ENCODE data around the gene IFRD2. TPM values are rescaled to one million over a fixed set of nuclear protein-coding genes. Genes with fewer than 3 reads are reported as not detected.

Gene IFRD2
- total and polyA plus RNA-seq, 2 experiments from 2014 or later = 80.8 to 91.5 TPM

- H3K9me3 Mint-ChIP-seq = no peaks in the 10 kb centered on the region
- peak overlapping the region; percentile 96 for H3K27ac Mint-ChIP-seq
- peaks cover 87% of the 10 kb centered on the region for H3K4me1 Mint-ChIP-seq
- peaks cover 27% of the 10 kb centered on the region for H3F3A ChIP-seq (replicated peaks; ENCODE audit: low read depth)
- no peaks in the 10 kb centered on the region for H3K36me3 ChIP-seq (ENCODE audit: insufficient read depth)
- H4K20me1 ChIP-seq (replicated peaks; ENCODE audit: insufficient read depth) = peaks cover 40% of the 10 kb centered on the region
- TF ChIP-seq STAT1 (IDR thresholded peaks at IDR 0.05; ENCODE audit: unreplicated experiment) (no peak), CTCF (conservative IDR thresholded peaks at IDR 0.05; ENCODE audit: low read depth in 2 of 2) (peak in 1 of 2 experiments; percentile 19; a peak in 2 of 4 replicates)
- no peak overlapping the region for H2AFZ ChIP-seq
- no peaks in the 10 kb centered on the region for H3K27me3 ChIP-seq (ENCODE audit: insufficient read depth)
- H3K4me2 ChIP-seq = peak overlapping the region; percentile 84
- ATAC-seq = no peak
- 0 out of 2 replicates have a peak overlapping the region, but pooled peaks have one; percentile 36 for H3K4me3 ChIP-seq
- peaks cover 75% of the 10 kb centered on the region for H3K4me1 ChIP-seq (ENCODE audit: insufficient read depth)
- H3K4me3 Mint-ChIP-seq = peak overlapping the region; percentile 37; the same call in 2 of the 3 replicates
- peaks cover 18% of the 10 kb centered on the region for H3K27me3 Mint-ChIP-seq (ENCODE audit: insufficient read depth, low read depth, poor library complexity)
- peak overlapping the region; percentile 55 for H3K27ac ChIP-seq (ENCODE audit: low read depth)
- DNase-seq (ENCODE audit: low spot score) = peak; percentile 60
- H3K79me2 ChIP-seq (replicated peaks; ENCODE audit: insufficient read depth) = peaks cover 91% of the 10 kb centered on the region
- peaks cover 15% of the 10 kb centered on the region for H3K36me3 Mint-ChIP-seq (ENCODE audit: low read depth)
- no peaks in the 10 kb centered on the region for H3K9me2 ChIP-seq (ENCODE audit: insufficient read depth)
These were observed 49.2 kb downstream of the IFRD2 start for GRCh38 chr3:50242851-50243542.

- H2AFZ ChIP-seq = no peak overlapping the region
- Mint-ChIP-seq H3K9me3 (no peaks in the 10 kb centered on the region), H3K36me3 (ENCODE audit: low read depth) (peaks cover 15% of the 10 kb centered on the region), H3K4me3 (peak overlapping the region; percentile 37; the same call in 2 of the 3 replicates), H3K4me1 (peaks cover 92% of the 10 kb centered on the region), H3K27me3 (ENCODE audit: insufficient read depth, low read depth, poor library complexity) (peaks cover 21% of the 10 kb centered on the region), H3K27ac (peak overlapping the region; percentile 96)
- H3F3A ChIP-seq (replicated peaks; ENCODE audit: low read depth) = peaks cover 31% of the 10 kb centered on the region
- TF ChIP-seq STAT1 (IDR thresholded peaks at IDR 0.05; ENCODE audit: unreplicated experiment) = no peak
- no peak for TF ChIP-seq ETS1 (IDR thresholded peaks at IDR 0.05)
- TF ChIP-seq ZNF331 (CRISPR knock-in tag; IDR thresholded peaks at IDR 0.05; ENCODE audit: low read depth) = no peak
- TF ChIP-seq EZH2phosphoT487 (IDR thresholded peaks at IDR 0.05; ENCODE audit: unreplicated experiment) = no peak
- TF ChIP-seq ZNF114 (CRISPR knock-in tag; IDR thresholded peaks at IDR 0.05) = no peak
- TF ChIP-seq CTCF (conservative IDR thresholded peaks at IDR 0.05; ENCODE audit: low read depth in 2 of 2) = no peak
- TF ChIP-seq POLR2AphosphoS5 (IDR thresholded peaks at IDR 0.05; ENCODE audit: low read depth) = no peak
- H3K79me2 ChIP-seq (replicated peaks; ENCODE audit: insufficient read depth) = peaks cover 91% of the 10 kb centered on the region
- peaks cover 40% of the 10 kb centered on the region for H4K20me1 ChIP-seq (replicated peaks; ENCODE audit: insufficient read depth)
- 0 out of 2 replicates have a peak overlapping the region, but pooled peaks have one; percentile 36 for H3K4me3 ChIP-seq
- ATAC-seq (no peak), DNase-seq (ENCODE audit: low spot score) (no peak)
- H3K27me3 ChIP-seq (ENCODE audit: insufficient read depth) = no peaks in the 10 kb centered on the region
- peak overlapping the region; percentile 84 for H3K4me2 ChIP-seq
- no peaks in the 10 kb centered on the region for H3K36me3 ChIP-seq (ENCODE audit: insufficient read depth)
- peaks cover 79% of the 10 kb centered on the region for H3K4me1 ChIP-seq (ENCODE audit: insufficient read depth)
- H3K9me2 ChIP-seq (ENCODE audit: insufficient read depth) = no peaks in the 10 kb centered on the region
- no peak overlapping the region; the same call in 1 of the 2 replicates for H3K27ac ChIP-seq (ENCODE audit: low read depth)
These were observed 49.9 kb downstream of the IFRD2 start for GRCh38 chr3:50242381-50242770.

Measured in GM23338 (cell line).